Measurements from ENCODE around the gene TRDN. TPM values are rescaled to one million over a fixed set of nuclear protein-coding genes. Genes with fewer than 3 reads are reported as not detected.

The TRDN gene
- total RNA-seq, 1 experiment from 2014 or later, result 39.8 TPM

- TF ChIP-seq NR3C1 (CRISPR knock-in tag; conservative IDR thresholded peaks at IDR 0.05; ENCODE audit: low read depth), result no peak
- no peak for TF ChIP-seq PRRX2 (CRISPR knock-in tag; IDR thresholded peaks at IDR 0.05)
- no peak for TF ChIP-seq USF2 (CRISPR knock-in tag; IDR thresholded peaks at IDR 0.05)
- TF ChIP-seq RORB (CRISPR knock-in tag; IDR thresholded peaks at IDR 0.05), result no peak
- TF ChIP-seq, protein P1, sequence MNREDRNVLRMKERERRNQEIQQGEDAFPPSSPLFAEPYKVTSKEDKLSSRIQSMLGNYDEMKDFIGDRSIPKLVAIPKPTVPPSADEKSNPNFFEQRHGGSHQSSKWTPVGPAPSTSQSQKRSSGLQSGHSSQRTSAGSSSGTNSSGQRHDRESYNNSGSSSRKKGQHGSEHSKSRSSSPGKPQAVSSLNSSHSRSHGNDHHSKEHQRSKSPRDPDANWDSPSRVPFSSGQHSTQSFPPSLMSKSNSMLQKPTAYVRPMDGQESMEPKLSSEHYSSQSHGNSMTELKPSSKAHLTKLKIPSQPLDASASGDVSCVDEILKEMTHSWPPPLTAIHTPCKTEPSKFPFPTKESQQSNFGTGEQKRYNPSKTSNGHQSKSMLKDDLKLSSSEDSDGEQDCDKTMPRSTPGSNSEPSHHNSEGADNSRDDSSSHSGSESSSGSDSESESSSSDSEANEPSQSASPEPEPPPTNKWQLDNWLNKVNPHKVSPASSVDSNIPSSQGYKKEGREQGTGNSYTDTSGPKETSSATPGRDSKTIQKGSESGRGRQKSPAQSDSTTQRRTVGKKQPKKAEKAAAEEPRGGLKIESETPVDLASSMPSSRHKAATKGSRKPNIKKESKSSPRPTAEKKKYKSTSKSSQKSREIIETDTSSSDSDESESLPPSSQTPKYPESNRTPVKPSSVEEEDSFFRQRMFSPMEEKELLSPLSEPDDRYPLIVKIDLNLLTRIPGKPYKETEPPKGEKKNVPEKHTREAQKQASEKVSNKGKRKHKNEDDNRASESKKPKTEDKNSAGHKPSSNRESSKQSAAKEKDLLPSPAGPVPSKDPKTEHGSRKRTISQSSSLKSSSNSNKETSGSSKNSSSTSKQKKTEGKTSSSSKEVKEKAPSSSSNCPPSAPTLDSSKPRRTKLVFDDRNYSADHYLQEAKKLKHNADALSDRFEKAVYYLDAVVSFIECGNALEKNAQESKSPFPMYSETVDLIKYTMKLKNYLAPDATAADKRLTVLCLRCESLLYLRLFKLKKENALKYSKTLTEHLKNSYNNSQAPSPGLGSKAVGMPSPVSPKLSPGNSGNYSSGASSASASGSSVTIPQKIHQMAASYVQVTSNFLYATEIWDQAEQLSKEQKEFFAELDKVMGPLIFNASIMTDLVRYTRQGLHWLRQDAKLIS (CRISPR knock-in tag; IDR thresholded peaks at IDR 0.05; ENCODE audit: borderline replicate concordance), result no peak
Observed at GRCh38 chr6:123372737-123373136, 264.0 kb downstream of the TRDN start (continued).

GRCh38 chr6:123363912-123364311, 272.8 kb downstream of the TRDN start:
- H3K4me1 Mint-ChIP-seq, result no peaks in the 10 kb centered on the region; the same call in 1 of the 2 replicates
- CTCF ChIA-PET, result no interaction called here

DNA sequence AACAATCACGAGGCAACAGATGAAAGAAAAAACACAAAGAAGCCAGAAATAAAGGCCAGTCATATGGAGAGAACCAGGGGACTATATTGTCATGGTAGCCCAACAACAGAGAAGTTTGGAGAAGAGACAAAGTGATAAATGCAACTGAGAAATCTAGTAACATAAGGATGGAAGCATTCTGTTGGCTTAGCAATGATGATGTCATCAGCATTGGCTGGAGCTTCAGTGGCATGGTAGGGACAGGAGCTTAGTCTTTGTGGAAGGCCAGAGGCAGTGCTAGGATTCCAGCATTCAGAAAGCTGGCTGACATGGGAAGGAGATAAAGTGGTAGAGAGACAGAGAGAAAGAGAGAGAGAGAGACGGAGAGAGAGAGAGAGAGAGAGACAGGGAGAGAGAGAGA, 276.4 kb downstream of the TRDN start:
- Mint-ChIP-seq H3K36me3 (no peaks in the 10 kb centered on the region), H3K4me1 (no peaks in the 10 kb centered on the region; the same call in 1 of the 2 replicates), H3K9me3 (peaks cover 6% of the 10 kb centered on the region), H3K27me3 (ENCODE audit: low read depth) (no peaks in the 10 kb centered on the region), H3K27ac (no peak overlapping the region), H3K4me3 (no peak overlapping the region)
- CTCF ChIA-PET, result no interaction called here
- POLR2A ChIA-PET, result no interaction called here
- no peak for DNase-seq (ENCODE audit: low spot score)
- TF ChIP-seq, protein P2, sequence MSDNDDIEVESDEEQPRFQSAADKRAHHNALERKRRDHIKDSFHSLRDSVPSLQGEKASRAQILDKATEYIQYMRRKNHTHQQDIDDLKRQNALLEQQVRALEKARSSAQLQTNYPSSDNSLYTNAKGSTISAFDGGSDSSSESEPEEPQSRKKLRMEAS (CRISPR knock-in tag; IDR thresholded peaks at IDR 0.05), result no peak
- ATAC-seq, result no peak

More at GRCh38 chr6:123363912-123364311, 272.8 kb downstream of the TRDN start:
- Mint-ChIP-seq H3K9me3 (peaks cover 6% of the 10 kb centered on the region), H3K27ac (no peak overlapping the region), H3K36me3 (no peaks in the 10 kb centered on the region), H3K4me3 (no peak overlapping the region), H3K27me3 (ENCODE audit: low read depth) (no peaks in the 10 kb centered on the region)
- DNase-seq (ENCODE audit: low spot score) (no peak), ATAC-seq (no peak)
- TF ChIP-seq ETV6 (CRISPR knock-in tag; IDR thresholded peaks at IDR 0.05) (no peak), ZNF232 (CRISPR knock-in tag; IDR thresholded peaks at IDR 0.05) (no peak), GRHL2 (CRISPR knock-in tag; IDR thresholded peaks at IDR 0.05; ENCODE audit: insufficient replicate concordance, severe bottlenecking) (no peak), RELA (CRISPR knock-in tag; IDR thresholded peaks at IDR 0.05; ENCODE audit: borderline replicate concordance) (no peak), NFATC4 (CRISPR knock-in tag; IDR thresholded peaks at IDR 0.05) (no peak), ZNF396 (CRISPR knock-in tag; IDR thresholded peaks at IDR 0.05; ENCODE audit: borderline replicate concordance) (no peak), ZNF416 (CRISPR knock-in tag; IDR thresholded peaks at IDR 0.05) (no peak), ATF1 (CRISPR knock-in tag; IDR thresholded peaks at IDR 0.05) (no peak), SMAD4 (CRISPR knock-in tag; IDR thresholded peaks at IDR 0.05) (no peak), JAZF1 (CRISPR knock-in tag; IDR thresholded peaks at IDR 0.05) (no peak), TEAD4 (CRISPR knock-in tag; IDR thresholded peaks at IDR 0.05) (no peak), USF2 (CRISPR knock-in tag; IDR thresholded peaks at IDR 0.05) (no peak)
- TF ChIP-seq, protein P3, sequence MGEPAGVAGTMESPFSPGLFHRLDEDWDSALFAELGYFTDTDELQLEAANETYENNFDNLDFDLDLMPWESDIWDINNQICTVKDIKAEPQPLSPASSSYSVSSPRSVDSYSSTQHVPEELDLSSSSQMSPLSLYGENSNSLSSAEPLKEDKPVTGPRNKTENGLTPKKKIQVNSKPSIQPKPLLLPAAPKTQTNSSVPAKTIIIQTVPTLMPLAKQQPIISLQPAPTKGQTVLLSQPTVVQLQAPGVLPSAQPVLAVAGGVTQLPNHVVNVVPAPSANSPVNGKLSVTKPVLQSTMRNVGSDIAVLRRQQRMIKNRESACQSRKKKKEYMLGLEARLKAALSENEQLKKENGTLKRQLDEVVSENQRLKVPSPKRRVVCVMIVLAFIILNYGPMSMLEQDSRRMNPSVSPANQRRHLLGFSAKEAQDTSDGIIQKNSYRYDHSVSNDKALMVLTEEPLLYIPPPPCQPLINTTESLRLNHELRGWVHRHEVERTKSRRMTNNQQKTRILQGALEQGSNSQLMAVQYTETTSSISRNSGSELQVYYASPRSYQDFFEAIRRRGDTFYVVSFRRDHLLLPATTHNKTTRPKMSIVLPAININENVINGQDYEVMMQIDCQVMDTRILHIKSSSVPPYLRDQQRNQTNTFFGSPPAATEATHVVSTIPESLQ (CRISPR knock-in tag; IDR thresholded peaks at IDR 0.05), result no peak
- TF ChIP-seq, protein P4, sequence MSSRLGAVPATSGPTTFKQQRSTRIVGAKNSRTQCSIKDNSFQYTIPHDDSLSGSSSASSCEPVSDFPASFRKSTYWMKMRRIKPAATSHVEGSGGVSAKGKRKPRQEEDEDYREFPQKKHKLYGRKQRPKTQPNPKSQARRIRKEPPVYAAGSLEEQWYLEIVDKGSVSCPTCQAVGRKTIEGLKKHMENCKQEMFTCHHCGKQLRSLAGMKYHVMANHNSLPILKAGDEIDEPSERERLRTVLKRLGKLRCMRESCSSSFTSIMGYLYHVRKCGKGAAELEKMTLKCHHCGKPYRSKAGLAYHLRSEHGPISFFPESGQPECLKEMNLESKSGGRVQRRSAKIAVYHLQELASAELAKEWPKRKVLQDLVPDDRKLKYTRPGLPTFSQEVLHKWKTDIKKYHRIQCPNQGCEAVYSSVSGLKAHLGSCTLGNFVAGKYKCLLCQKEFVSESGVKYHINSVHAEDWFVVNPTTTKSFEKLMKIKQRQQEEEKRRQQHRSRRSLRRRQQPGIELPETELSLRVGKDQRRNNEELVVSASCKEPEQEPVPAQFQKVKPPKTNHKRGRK (CRISPR knock-in tag; IDR thresholded peaks at IDR 0.05; ENCODE audit: borderline replicate concordance), result no peak
- POLR2A ChIA-PET, result no interaction called here
